SK-N-SH treated with all-trans-retinoic acid at 6 μM for 48 hours (cell line): ENCODE results near the gene TNIP1.

ENCODE experiments used
- ATAC-seq: fragments of 200-7000 bp; cut with Tn5 transposase; 3 replicates; pipeline ENCODE4 v1.9.1; 2020; ENCODE audit warnings: mild to moderate bottlenecking, moderate library complexity
- ARNTL ChIP-seq: fragments of 450-650 bp; formaldehyde crosslinking; IDR thresholded peaks from 2 replicates; pipeline ENCODE4 v1.5.0; 2020; ENCODE audit warnings: low read depth, mild to moderate bottlenecking, moderate library complexity, borderline replicate concordance
- BACH2 ChIP-seq: fragments of 250-450 bp; sonication (Bioruptor Pico); IDR thresholded peaks from 2 replicates; pipeline ENCODE4 v1.9.0; 2021; ENCODE audit warnings: mild to moderate bottlenecking, borderline replicate concordance
- CSDC2 ChIP-seq: fragments of 250-450 bp; sonication (Bioruptor Pico); IDR thresholded peaks from 2 replicates; pipeline ENCODE4 v1.5.0; 2020; ENCODE audit warnings: mild to moderate bottlenecking, moderate library complexity
- ESRRG ChIP-seq: fragments of 250-450 bp; sonication (Bioruptor Pico); IDR thresholded peaks from 2 replicates; pipeline ENCODE4 v1.6.1; 2021; ENCODE audit warnings: mild to moderate bottlenecking
- OSR1 ChIP-seq: fragments of 250-450 bp; sonication (Bioruptor Pico); IDR thresholded peaks from 2 replicates; pipeline ENCODE4 v1.8.0; 2022; ENCODE audit warnings: moderate library complexity, mild to moderate bottlenecking, inconsistent platforms
- RARB ChIP-seq: fragments of 250-450 bp; sonication (Bioruptor Pico); IDR thresholded peaks from 2 replicates; pipeline ENCODE4 v1.8.0; 2021; ENCODE audit warnings: mild to moderate bottlenecking, moderate library complexity
- TOX ChIP-seq: fragments of 250-450 bp; sonication (Bioruptor Pico); IDR thresholded peaks from 2 replicates; pipeline ENCODE4 v1.8.0; 2021; ENCODE audit warnings: mild to moderate bottlenecking, moderate library complexity, borderline replicate concordance
- ZC3H10 ChIP-seq: fragments of 250-450 bp; sonication (Bioruptor Pico); IDR thresholded peaks from 2 replicates; pipeline ENCODE4 v1.5.1; 2021; ENCODE audit warnings: mild to moderate bottlenecking, moderate library complexity
- ZFP3 ChIP-seq: fragments of 250-450 bp; sonication (Bioruptor Pico); IDR thresholded peaks from 2 replicates; pipeline ENCODE4 v1.5.0; 2020; ENCODE audit warnings: mild to moderate bottlenecking, moderate library complexity
- ZNF565 ChIP-seq: fragments of 450-650 bp; formaldehyde crosslinking; conservative IDR thresholded peaks from 2 replicates; pipeline ENCODE4 v1.5.0; 2020; ENCODE audit warnings: low read depth, mild to moderate bottlenecking, moderate library complexity
- ZNF70 ChIP-seq: fragments of 450-650 bp; formaldehyde crosslinking; IDR thresholded peaks from 2 replicates; pipeline ENCODE4 v1.5.0; 2020; ENCODE audit warnings: mild to moderate bottlenecking, moderate library complexity
- ZNF8 ChIP-seq: fragments of 450-650 bp; formaldehyde crosslinking; IDR thresholded peaks from 2 replicates; pipeline ENCODE4 v1.5.0; 2020; ENCODE audit warnings: mild to moderate bottlenecking, moderate library complexity
- TF ChIP-seq, protein P1 (sequence below): fragments of 250-450 bp; sonication (Bioruptor Pico); IDR thresholded peaks from 2 replicates; pipeline ENCODE4 v1.5.1; 2021; ENCODE audit warnings: mild to moderate bottlenecking, moderate library complexity
- TF ChIP-seq, protein P2 (sequence below): fragments of 250-450 bp; sonication (Bioruptor Pico); IDR thresholded peaks from 2 replicates; pipeline ENCODE4 v1.5.0; 2020; ENCODE audit warnings: mild to moderate bottlenecking, moderate library complexity
- TF ChIP-seq, protein P3 (sequence below): fragments of 250-450 bp; sonication (Bioruptor Pico); IDR thresholded peaks from 2 replicates; pipeline ENCODE4 v1.8.0; 2020; ENCODE audit warnings: mild to moderate bottlenecking, moderate library complexity, borderline replicate concordance
- TF ChIP-seq, protein P4 (sequence below): fragments of 250-450 bp; sonication (Bioruptor Pico); IDR thresholded peaks from 2 replicates; pipeline ENCODE4 v1.5.1; 2020; ENCODE audit warnings: low read depth, mild to moderate bottlenecking, moderate library complexity
- TF ChIP-seq, protein P5 (sequence below): fragments of 250-450 bp; sonication (Bioruptor Pico); IDR thresholded peaks from 2 replicates; pipeline ENCODE4 v1.8.0; 2021; ENCODE audit warnings: low read depth, mild to moderate bottlenecking, moderate library complexity, borderline replicate concordance

TNIP1 gene

DNA sequence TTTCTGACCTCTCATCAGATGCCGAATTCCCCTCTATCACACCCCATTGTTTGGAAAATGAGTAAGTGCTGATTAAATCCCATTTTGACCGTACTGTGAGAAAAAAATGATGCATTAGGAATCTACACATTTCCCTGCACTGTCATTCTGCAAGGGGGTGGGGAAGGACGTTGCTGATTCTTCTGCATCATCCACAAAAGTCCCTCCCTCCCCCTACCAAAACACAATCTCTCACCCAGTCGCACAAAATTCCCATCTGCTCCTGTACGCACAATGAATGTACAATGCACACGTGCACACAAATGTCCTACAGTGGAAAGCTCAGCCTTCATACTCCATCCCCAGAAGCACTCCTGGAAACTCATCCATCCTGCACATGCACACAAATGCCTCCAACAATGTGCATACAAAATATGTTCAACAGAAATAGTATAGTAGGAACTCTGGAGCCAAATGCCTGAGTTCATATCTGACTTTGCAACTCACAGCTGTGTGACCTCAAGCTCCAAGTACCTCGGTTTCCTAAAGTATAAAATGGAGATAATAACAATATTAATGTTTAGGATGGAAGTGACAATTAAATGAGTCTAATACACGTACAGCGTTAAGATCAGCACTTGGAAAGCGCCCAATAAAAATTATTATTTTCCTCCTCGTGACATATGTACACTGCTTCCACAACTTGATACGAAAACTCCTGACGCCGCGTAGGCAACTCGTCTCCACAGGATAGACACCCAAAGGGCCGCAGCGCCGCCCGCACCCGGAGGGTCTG is 809 bp downstream of the TNIP1 start:
- TF ChIP-seq CSDC2 (CRISPR knock-in tag) (no peak), ZFP3 (CRISPR knock-in tag) (no peak), BACH2 (CRISPR knock-in tag) (no peak), ARNTL (CRISPR knock-in tag) (no peak)
- peak; percentile 18 for ATAC-seq

DNA sequence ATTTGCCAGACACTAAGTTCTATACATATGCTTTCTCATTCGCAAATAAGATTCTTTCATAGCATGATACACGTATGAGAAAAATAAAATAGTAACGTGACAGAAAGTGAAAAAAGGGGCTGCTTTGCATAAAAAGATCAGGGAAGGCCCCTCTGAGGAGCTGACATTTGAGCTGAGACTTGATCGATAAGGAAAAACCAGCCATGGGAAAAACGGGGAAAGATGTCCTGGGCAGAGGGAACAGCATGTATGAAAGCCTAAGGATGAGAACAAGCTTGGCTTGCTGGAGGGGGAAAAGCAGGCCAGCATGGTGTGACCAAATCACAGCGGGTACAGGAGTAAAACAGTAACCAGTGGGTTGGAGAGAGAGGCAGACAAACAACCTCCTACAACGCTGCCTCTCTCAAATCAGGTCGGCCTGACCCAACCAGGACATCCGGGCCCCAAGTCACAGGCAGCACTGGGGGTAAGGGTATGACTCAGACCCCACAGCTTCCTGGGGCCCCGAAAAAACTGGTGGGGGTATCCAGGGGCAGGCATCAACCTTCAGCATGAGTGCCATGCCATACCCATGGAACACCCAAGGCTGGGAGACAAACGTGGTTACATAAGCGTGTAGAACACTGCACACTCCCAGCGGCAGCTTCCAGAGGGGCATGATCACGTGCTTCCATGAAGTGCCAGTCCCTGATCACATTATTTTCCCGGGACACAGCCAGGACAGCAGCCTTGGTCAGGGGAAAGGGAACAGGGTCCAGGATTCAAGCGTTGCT is 2.2 kb downstream of the TNIP1 start:
- TF ChIP-seq ZFP3 (CRISPR knock-in tag) = no peak
- TF ChIP-seq, protein P1, sequence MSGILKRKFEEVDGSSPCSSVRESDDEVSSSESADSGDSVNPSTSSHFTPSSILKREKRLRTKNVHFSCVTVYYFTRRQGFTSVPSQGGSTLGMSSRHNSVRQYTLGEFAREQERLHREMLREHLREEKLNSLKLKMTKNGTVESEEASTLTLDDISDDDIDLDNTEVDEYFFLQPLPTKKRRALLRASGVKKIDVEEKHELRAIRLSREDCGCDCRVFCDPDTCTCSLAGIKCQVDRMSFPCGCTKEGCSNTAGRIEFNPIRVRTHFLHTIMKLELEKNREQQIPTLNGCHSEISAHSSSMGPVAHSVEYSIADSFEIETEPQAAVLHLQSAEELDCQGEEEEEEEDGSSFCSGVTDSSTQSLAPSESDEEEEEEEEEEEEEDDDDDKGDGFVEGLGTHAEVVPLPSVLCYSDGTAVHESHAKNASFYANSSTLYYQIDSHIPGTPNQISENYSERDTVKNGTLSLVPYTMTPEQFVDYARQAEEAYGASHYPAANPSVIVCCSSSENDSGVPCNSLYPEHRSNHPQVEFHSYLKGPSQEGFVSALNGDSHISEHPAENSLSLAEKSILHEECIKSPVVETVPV (CRISPR knock-in tag) = no peak
- no peak for TF ChIP-seq CSDC2 (CRISPR knock-in tag)
- TF ChIP-seq, protein P2, sequence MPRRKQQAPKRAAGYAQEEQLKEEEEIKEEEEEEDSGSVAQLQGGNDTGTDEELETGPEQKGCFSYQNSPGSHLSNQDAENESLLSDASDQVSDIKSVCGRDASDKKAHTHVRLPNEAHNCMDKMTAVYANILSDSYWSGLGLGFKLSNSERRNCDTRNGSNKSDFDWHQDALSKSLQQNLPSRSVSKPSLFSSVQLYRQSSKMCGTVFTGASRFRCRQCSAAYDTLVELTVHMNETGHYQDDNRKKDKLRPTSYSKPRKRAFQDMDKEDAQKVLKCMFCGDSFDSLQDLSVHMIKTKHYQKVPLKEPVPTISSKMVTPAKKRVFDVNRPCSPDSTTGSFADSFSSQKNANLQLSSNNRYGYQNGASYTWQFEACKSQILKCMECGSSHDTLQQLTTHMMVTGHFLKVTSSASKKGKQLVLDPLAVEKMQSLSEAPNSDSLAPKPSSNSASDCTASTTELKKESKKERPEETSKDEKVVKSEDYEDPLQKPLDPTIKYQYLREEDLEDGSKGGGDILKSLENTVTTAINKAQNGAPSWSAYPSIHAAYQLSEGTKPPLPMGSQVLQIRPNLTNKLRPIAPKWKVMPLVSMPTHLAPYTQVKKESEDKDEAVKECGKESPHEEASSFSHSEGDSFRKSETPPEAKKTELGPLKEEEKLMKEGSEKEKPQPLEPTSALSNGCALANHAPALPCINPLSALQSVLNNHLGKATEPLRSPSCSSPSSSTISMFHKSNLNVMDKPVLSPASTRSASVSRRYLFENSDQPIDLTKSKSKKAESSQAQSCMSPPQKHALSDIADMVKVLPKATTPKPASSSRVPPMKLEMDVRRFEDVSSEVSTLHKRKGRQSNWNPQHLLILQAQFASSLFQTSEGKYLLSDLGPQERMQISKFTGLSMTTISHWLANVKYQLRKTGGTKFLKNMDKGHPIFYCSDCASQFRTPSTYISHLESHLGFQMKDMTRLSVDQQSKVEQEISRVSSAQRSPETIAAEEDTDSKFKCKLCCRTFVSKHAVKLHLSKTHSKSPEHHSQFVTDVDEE (CRISPR knock-in tag) = no peak
- TF ChIP-seq ZC3H10 (CRISPR knock-in tag) = no peak
- no peak for TF ChIP-seq BACH2 (CRISPR knock-in tag)
- no peak for TF ChIP-seq ZNF70 (CRISPR knock-in tag)
- ATAC-seq = no peak

DNA sequence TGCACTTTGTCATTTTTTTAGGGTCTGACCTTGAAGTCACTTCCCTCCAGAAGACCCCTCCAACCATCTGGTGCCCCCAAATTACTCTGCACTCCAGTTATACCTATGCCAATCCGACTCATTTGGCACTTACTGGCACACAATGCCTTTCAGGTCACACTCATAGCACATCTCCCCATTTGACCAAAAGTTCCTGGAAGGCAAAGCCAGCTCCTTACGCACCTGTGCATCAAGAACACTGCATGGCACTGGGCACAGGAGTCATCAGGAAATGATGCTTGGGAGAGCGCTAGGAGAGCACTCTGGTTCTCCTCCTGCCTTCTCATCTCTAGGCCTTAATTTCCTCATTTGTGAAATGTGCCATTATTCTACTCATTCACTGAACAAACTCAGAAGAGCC is 2.9 kb downstream of the TNIP1 start:
- ATAC-seq = no peak
- TF ChIP-seq, protein P3, sequence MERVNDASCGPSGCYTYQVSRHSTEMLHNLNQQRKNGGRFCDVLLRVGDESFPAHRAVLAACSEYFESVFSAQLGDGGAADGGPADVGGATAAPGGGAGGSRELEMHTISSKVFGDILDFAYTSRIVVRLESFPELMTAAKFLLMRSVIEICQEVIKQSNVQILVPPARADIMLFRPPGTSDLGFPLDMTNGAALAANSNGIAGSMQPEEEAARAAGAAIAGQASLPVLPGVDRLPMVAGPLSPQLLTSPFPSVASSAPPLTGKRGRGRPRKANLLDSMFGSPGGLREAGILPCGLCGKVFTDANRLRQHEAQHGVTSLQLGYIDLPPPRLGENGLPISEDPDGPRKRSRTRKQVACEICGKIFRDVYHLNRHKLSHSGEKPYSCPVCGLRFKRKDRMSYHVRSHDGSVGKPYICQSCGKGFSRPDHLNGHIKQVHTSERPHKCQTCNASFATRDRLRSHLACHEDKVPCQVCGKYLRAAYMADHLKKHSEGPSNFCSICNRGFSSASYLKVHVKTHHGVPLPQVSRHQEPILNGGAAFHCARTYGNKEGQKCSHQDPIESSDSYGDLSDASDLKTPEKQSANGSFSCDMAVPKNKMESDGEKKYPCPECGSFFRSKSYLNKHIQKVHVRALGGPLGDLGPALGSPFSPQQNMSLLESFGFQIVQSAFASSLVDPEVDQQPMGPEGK (CRISPR knock-in tag) = no peak
- no peak for TF ChIP-seq ESRRG (CRISPR knock-in tag)
- no peak for TF ChIP-seq RARB (CRISPR knock-in tag)

DNA sequence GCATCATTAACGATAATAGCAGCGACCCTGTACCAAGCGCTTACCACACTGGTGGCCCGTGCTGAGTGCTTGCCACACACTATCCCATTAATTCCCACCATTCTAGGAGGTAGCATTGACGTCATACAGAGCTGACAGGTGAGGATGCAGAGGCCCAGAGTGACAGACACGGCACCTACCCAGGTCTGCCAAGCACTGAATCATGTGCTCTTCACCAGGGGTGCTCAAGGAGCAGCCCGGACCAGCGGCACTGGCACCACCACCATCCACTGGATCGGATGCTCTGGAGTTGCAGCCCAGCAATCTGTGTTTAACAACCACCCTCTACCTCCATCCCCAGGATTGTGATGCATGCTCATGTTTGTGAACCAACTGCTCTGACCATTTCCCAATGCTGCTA is 3.4 kb downstream of the TNIP1 start:
- no peak for ATAC-seq
- TF ChIP-seq TOX (CRISPR knock-in tag) = no peak
- TF ChIP-seq ZNF8 (CRISPR knock-in tag) = no peak
- TF ChIP-seq, protein P1 (CRISPR knock-in tag) = no peak
- TF ChIP-seq ZNF70 (CRISPR knock-in tag) = no peak
- TF ChIP-seq, protein P2 (CRISPR knock-in tag) = no peak
- no peak for TF ChIP-seq OSR1 (CRISPR knock-in tag)
- TF ChIP-seq, protein P3 (CRISPR knock-in tag) = no peak
- no peak for TF ChIP-seq ZNF565
- no peak for TF ChIP-seq BACH2 (CRISPR knock-in tag)
- TF ChIP-seq, protein P4, sequence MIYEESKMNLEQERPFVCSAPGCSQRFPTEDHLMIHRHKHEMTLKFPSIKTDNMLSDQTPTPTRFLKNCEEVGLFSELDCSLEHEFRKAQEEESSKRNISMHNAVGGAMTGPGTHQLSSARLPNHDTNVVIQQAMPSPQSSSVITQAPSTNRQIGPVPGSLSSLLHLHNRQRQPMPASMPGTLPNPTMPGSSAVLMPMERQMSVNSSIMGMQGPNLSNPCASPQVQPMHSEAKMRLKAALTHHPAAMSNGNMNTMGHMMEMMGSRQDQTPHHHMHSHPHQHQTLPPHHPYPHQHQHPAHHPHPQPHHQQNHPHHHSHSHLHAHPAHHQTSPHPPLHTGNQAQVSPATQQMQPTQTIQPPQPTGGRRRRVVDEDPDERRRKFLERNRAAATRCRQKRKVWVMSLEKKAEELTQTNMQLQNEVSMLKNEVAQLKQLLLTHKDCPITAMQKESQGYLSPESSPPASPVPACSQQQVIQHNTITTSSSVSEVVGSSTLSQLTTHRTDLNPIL = no peak
- TF ChIP-seq, protein P5, sequence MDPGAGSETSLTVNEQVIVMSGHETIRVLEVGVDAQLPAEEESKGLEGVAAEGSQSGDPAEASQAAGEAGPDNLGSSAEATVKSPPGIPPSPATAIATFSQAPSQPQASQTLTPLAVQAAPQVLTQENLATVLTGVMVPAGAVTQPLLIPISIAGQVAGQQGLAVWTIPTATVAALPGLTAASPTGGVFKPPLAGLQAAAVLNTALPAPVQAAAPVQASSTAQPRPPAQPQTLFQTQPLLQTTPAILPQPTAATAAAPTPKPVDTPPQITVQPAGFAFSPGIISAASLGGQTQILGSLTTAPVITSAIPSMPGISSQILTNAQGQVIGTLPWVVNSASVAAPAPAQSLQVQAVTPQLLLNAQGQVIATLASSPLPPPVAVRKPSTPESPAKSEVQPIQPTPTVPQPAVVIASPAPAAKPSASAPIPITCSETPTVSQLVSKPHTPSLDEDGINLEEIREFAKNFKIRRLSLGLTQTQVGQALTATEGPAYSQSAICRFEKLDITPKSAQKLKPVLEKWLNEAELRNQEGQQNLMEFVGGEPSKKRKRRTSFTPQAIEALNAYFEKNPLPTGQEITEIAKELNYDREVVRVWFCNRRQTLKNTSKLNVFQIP (CRISPR knock-in tag) = no peak
